ENCODE results near the gene LDLRAD4. TPM values are rescaled to one million over a fixed set of nuclear protein-coding genes. Genes with fewer than 3 reads are reported as not detected.

Gene LDLRAD4
- total RNA-seq, 1 experiment from 2014 or later: 3.6 TPM

- Histone ChIP-seq H3K4me1 (ENCODE audit: insufficient read depth, low read length, poor library complexity, severe bottlenecking) (peaks cover 6% of the 10 kb centered on the region), H3K27me3 (replicated peaks; ENCODE audit: insufficient read depth, low read depth, low read length, poor library complexity) (no peaks in the 10 kb centered on the region), H3K9me3 (ENCODE audit: low read depth, low read length, poor library complexity, severe bottlenecking) (peaks cover 9% of the 10 kb centered on the region), H3K27ac (ENCODE audit: low read depth, low read length, poor library complexity, severe bottlenecking) (no peak overlapping the region), H3K36me3 (ENCODE audit: insufficient read depth, low read length, poor library complexity, severe bottlenecking) (no peaks in the 10 kb centered on the region), H3K4me3 (ENCODE audit: low read depth, low read length, poor library complexity, severe bottlenecking) (no peak overlapping the region)
- ChIA-PET POLR2A (ENCODE audit: low non-redundant PET) (no interaction called here), CTCF (no interaction called here)
- peak; percentile 47 for DNase-seq (ENCODE audit: low spot score)
- intact Hi-C loops (cut with micrococcal nuclease; ENCODE audit: unreplicated experiment): no loop called here
- no TSS peak for BruUV-seq (replicated peaks)
- TF ChIP-seq CTCF (conservative IDR thresholded peaks at IDR 0.05; ENCODE audit: low read depth, low read length): no peak
- no peak for TF ChIP-seq EZH2 (IDR thresholded peaks at IDR 0.05; ENCODE audit: borderline replicate concordance, low read depth, low read length, poor library complexity, severe bottlenecking)
These were observed 282.4 kb downstream of the LDLRAD4 start for GRCh38 chr18:13500869-13501542.

- TF ChIP-seq CTCF (conservative IDR thresholded peaks at IDR 0.05; ENCODE audit: low read depth, low read length) (no peak), EZH2 (IDR thresholded peaks at IDR 0.05; ENCODE audit: borderline replicate concordance, low read depth, low read length, poor library complexity, severe bottlenecking) (no peak)
- H3K36me3 ChIP-seq (ENCODE audit: insufficient read depth, low read length, poor library complexity, severe bottlenecking): no peaks in the 10 kb centered on the region
- POLR2A ChIA-PET (ENCODE audit: low non-redundant PET): no interaction called here
- no peak overlapping the region for H3K4me3 ChIP-seq (ENCODE audit: low read depth, low read length, poor library complexity, severe bottlenecking)
- H3K9me3 ChIP-seq (ENCODE audit: low read depth, low read length, poor library complexity, severe bottlenecking): peaks cover 9% of the 10 kb centered on the region
- CTCF ChIA-PET: interaction anchor here (0.5 kb wide), 1 partner anchor 618 kb away, joined by 5 read pairs; no protein-coding TSS in a partner anchor
- H3K4me1 ChIP-seq (ENCODE audit: insufficient read depth, low read length, poor library complexity, severe bottlenecking): peaks cover 6% of the 10 kb centered on the region
- intact Hi-C loops (cut with micrococcal nuclease; ENCODE audit: unreplicated experiment): no loop called here
- no TSS peak for BruUV-seq (replicated peaks)
- H3K27ac ChIP-seq (ENCODE audit: low read depth, low read length, poor library complexity, severe bottlenecking): no peak overlapping the region
- DNase-seq (ENCODE audit: low spot score): no peak
- H3K27me3 ChIP-seq (replicated peaks; ENCODE audit: insufficient read depth, low read depth, low read length, poor library complexity): no peaks in the 10 kb centered on the region
These were observed 283.0 kb downstream of the LDLRAD4 start for GRCh38 chr18:13501543-13501887.

- no peaks in the 10 kb centered on the region for H3K27me3 ChIP-seq (replicated peaks; ENCODE audit: insufficient read depth, low read depth, low read length, poor library complexity)
- CTCF ChIA-PET: interaction anchor here (0.5 kb wide), 1 partner anchor 618 kb away, joined by 5 read pairs; no protein-coding TSS in a partner anchor
- H3K27ac ChIP-seq (ENCODE audit: low read depth, low read length, poor library complexity, severe bottlenecking): no peak overlapping the region
- H3K4me3 ChIP-seq (ENCODE audit: low read depth, low read length, poor library complexity, severe bottlenecking): no peak overlapping the region
- POLR2A ChIA-PET (ENCODE audit: low non-redundant PET): no interaction called here
- intact Hi-C loops (cut with micrococcal nuclease; ENCODE audit: unreplicated experiment): no loop called here
- H3K36me3 ChIP-seq (ENCODE audit: insufficient read depth, low read length, poor library complexity, severe bottlenecking): no peaks in the 10 kb centered on the region
- TF ChIP-seq CTCF (conservative IDR thresholded peaks at IDR 0.05; ENCODE audit: low read depth, low read length) (no peak), EZH2 (IDR thresholded peaks at IDR 0.05; ENCODE audit: borderline replicate concordance, low read depth, low read length, poor library complexity, severe bottlenecking) (no peak)
- no peak for DNase-seq (ENCODE audit: low spot score)
- peaks cover 9% of the 10 kb centered on the region for H3K9me3 ChIP-seq (ENCODE audit: low read depth, low read length, poor library complexity, severe bottlenecking)
- H3K4me1 ChIP-seq (ENCODE audit: insufficient read depth, low read length, poor library complexity, severe bottlenecking): peaks cover 6% of the 10 kb centered on the region
- BruUV-seq (replicated peaks): no TSS peak
These were observed 283.3 kb downstream of the LDLRAD4 start for GRCh38 chr18:13501891-13502290.

Measured in A673 (cell line).